Astrocyte (in vitro differentiated cells and primary cell): ENCODE data around the gene NCOA7. TPM values are rescaled to one million over a fixed set of nuclear protein-coding genes. Genes with fewer than 3 reads are reported as not detected.

Experiments used
- DNase-seq: peaks from one replicate; pipeline ENCODE4 v3.0.0-alpha.2; 2010; ENCODE audit warnings: low read depth
- FAIRE-seq: peaks from 2 replicates; lab custom pipeline; 2011; peaks lifted over from hg19 to GRCh38; lab: Jason Lieb, UNC
- H2AFZ ChIP-seq: 2 replicates; pipeline ENCODE4 v1.6.0; 2012; ENCODE audit warnings: low read depth, low read length, inconsistent platforms
- H3K27ac ChIP-seq: 2 replicates; pipeline ENCODE4 v1.5.1; 2011; ENCODE audit warnings: low read depth, low read length, inconsistent platforms
- H3K27me3 ChIP-seq: 2 replicates; pipeline ENCODE4 v1.6.0; 2011; ENCODE audit warnings: low read length, inconsistent platforms; ENCODE audit not compliant: insufficient read depth
- H3K36me3 ChIP-seq: 2 replicates; pipeline ENCODE4 v1.5.1; 2011; ENCODE audit warnings: low read length, inconsistent platforms; ENCODE audit not compliant: insufficient read depth
- H3K4me1 ChIP-seq: 2 replicates; pipeline ENCODE4 v1.5.1; 2011; ENCODE audit warnings: low read length, inconsistent platforms; ENCODE audit not compliant: insufficient read depth
- H3K4me2 ChIP-seq: 2 replicates; pipeline ENCODE4 v1.6.0; 2012; ENCODE audit warnings: low read length, inconsistent platforms
- H3K4me3 ChIP-seq: 2 replicates; pipeline ENCODE4 v1.5.1; 2011; ENCODE audit warnings: low read depth, mild to moderate bottlenecking, low read length, inconsistent platforms; ENCODE audit not compliant: insufficient read depth
- H3K79me2 ChIP-seq: 2 replicates; pipeline ENCODE4 v1.6.0; 2012; ENCODE audit warnings: mild to moderate bottlenecking, low read length, inconsistent platforms; ENCODE audit not compliant: insufficient read depth
- H3K9ac ChIP-seq: 2 replicates; pipeline ENCODE4 v1.6.0; 2012; ENCODE audit warnings: mild to moderate bottlenecking, low read length, inconsistent platforms
- H3K9me3 ChIP-seq: 2 replicates; pipeline ENCODE4 v1.5.1; 2012; ENCODE audit warnings: low read depth, mild to moderate bottlenecking, low read length, inconsistent platforms; ENCODE audit not compliant: insufficient read depth
- H4K20me1 ChIP-seq: 2 replicates; pipeline ENCODE4 v1.6.0; 2012; ENCODE audit warnings: low read length, inconsistent platforms; ENCODE audit not compliant: insufficient read depth
- H3K27ac Mint-ChIP-seq: one replicate; pipeline ENCODE4 v1.8.0; 2021; ENCODE audit warnings: mild to moderate bottlenecking, mixed read lengths; ENCODE audit not compliant: unreplicated experiment
- H3K27me3 Mint-ChIP-seq: one replicate; pipeline ENCODE4 v1.8.0; 2021; ENCODE audit warnings: low read depth, mixed read lengths; ENCODE audit not compliant: unreplicated experiment
- H3K36me3 Mint-ChIP-seq: one replicate; pipeline ENCODE4 v1.8.0; 2021; ENCODE audit warnings: low read depth, mixed read lengths; ENCODE audit not compliant: unreplicated experiment
- H3K4me1 Mint-ChIP-seq: one replicate; pipeline ENCODE4 v1.8.0; 2021; ENCODE audit warnings: low read depth, mixed read lengths; ENCODE audit not compliant: unreplicated experiment
- H3K4me3 Mint-ChIP-seq: one replicate; pipeline ENCODE4 v1.8.0; 2021; ENCODE audit warnings: mild to moderate bottlenecking, moderate library complexity, mixed read lengths; ENCODE audit not compliant: unreplicated experiment
- H3K9me3 Mint-ChIP-seq: one replicate; pipeline ENCODE4 v1.8.0; 2021; ENCODE audit warnings: mild to moderate bottlenecking, mixed read lengths; ENCODE audit not compliant: unreplicated experiment
- CTCF ChIP-seq: IDR thresholded peaks from 2 replicates; pipeline ENCODE4 v1.5.1; 2011; ENCODE audit warnings: low read depth, mild to moderate bottlenecking, inconsistent platforms, low read length, moderate library complexity; ENCODE audit not compliant: insufficient read depth
- EZH2 ChIP-seq: IDR thresholded peaks from 2 replicates; pipeline ENCODE4 v1.6.1; 2012; ENCODE audit warnings: mild to moderate bottlenecking, low read length, inconsistent platforms; ENCODE audit not compliant: insufficient read depth
- total RNA-seq: library from RNA; stranded (reverse); gene quantifications from 2 replicates; pipeline ENCODE4 v1.2.1, GENCODE V29; 2021

The NCOA7 gene
- total RNA-seq, 1 donor from 2014 or later, result 26.0 TPM

GRCh38 chr6:125809570-125810170, 18.9 kb downstream of the NCOA7 start:
- FAIRE-seq, result no peak
- no peaks in the 10 kb centered on the region for H3K27me3 Mint-ChIP-seq
- TF ChIP-seq EZH2 (no peak), CTCF (no peak)

GRCh38 chr6:125810445-125810844, 19.7 kb downstream of the NCOA7 start:
- DNase-seq, result no peak
- FAIRE-seq, result no peak
- H4K20me1 ChIP-seq, result no peaks in the 10 kb centered on the region
- H3K9ac ChIP-seq, result no peak overlapping the region
- no peaks in the 10 kb centered on the region for H3K27me3 ChIP-seq
- H3K27ac ChIP-seq, result no peak overlapping the region
- H3K4me2 ChIP-seq, result no peak overlapping the region
- Mint-ChIP-seq H3K36me3 (peaks cover 3% of the 10 kb centered on the region), H3K4me1 (peaks cover 40% of the 10 kb centered on the region), H3K27ac (no peak overlapping the region), H3K9me3 (no peaks in the 10 kb centered on the region), H3K27me3 (no peaks in the 10 kb centered on the region), H3K4me3 (no peak overlapping the region)
- H3K36me3 ChIP-seq, result no peaks in the 10 kb centered on the region
- H3K79me2 ChIP-seq, result peaks cover 18% of the 10 kb centered on the region
- H2AFZ ChIP-seq, result no peak overlapping the region
- TF ChIP-seq EZH2 (no peak), CTCF (no peak)
- no peaks in the 10 kb centered on the region for H3K9me3 ChIP-seq
- peaks cover 25% of the 10 kb centered on the region for H3K4me1 ChIP-seq
- H3K4me3 ChIP-seq, result no peak overlapping the region

More at GRCh38 chr6:125809570-125810170, 18.9 kb downstream of the NCOA7 start:
- Histone ChIP-seq H3K4me2 (no peak overlapping the region), H3K36me3 (no peaks in the 10 kb centered on the region), H3K4me1 (peaks cover 18% of the 10 kb centered on the region), H3K9ac (no peak overlapping the region), H3K27me3 (no peaks in the 10 kb centered on the region), H2AFZ (no peak overlapping the region), H3K4me3 (no peak overlapping the region), H3K27ac (no peak overlapping the region), H3K79me2 (peaks cover 18% of the 10 kb centered on the region), H4K20me1 (no peaks in the 10 kb centered on the region), H3K9me3 (no peaks in the 10 kb centered on the region)
- peaks cover 3% of the 10 kb centered on the region for H3K36me3 Mint-ChIP-seq
- no peaks in the 10 kb centered on the region for H3K9me3 Mint-ChIP-seq
- H3K27ac Mint-ChIP-seq, result no peak overlapping the region
- H3K4me3 Mint-ChIP-seq, result no peak overlapping the region
- peaks cover 34% of the 10 kb centered on the region for H3K4me1 Mint-ChIP-seq
- no peak for DNase-seq

GRCh38 chr6:125811259-125811658, 20.5 kb downstream of the NCOA7 start:
- Mint-ChIP-seq H3K4me3 (no peak overlapping the region), H3K36me3 (no peaks in the 10 kb centered on the region), H3K27ac (peak overlapping the region; percentile 37), H3K4me1 (peaks cover 42% of the 10 kb centered on the region), H3K27me3 (no peaks in the 10 kb centered on the region), H3K9me3 (no peaks in the 10 kb centered on the region)
- Histone ChIP-seq H2AFZ (no peak overlapping the region), H4K20me1 (no peaks in the 10 kb centered on the region), H3K27ac (no peak overlapping the region), H3K9ac (no peak overlapping the region), H3K36me3 (no peaks in the 10 kb centered on the region), H3K79me2 (peaks cover 18% of the 10 kb centered on the region), H3K9me3 (no peaks in the 10 kb centered on the region), H3K27me3 (no peaks in the 10 kb centered on the region), H3K4me2 (no peak overlapping the region), H3K4me3 (no peak overlapping the region), H3K4me1 (peaks cover 28% of the 10 kb centered on the region)
- TF ChIP-seq EZH2 (no peak), CTCF (no peak)
- FAIRE-seq, result no peak
- DNase-seq, result no peak
